GM19467 (cell line): ENCODE data around the gene PAXIP1.
"Not testable (repeated sequence)": the region's sequence is repeated elsewhere in the genome, so short reads cannot be mapped to it uniquely, and the experiment has no call there.

Source experiments
- ATAC-seq: cut with Tn5 transposase; IDR thresholded peaks from one replicate; pipeline ENCODE4 v1.9.1; 2021; ENCODE audit warnings: mild to moderate bottlenecking, moderate library complexity; ENCODE audit not compliant: unreplicated experiment

Gene PAXIP1

DNA sequence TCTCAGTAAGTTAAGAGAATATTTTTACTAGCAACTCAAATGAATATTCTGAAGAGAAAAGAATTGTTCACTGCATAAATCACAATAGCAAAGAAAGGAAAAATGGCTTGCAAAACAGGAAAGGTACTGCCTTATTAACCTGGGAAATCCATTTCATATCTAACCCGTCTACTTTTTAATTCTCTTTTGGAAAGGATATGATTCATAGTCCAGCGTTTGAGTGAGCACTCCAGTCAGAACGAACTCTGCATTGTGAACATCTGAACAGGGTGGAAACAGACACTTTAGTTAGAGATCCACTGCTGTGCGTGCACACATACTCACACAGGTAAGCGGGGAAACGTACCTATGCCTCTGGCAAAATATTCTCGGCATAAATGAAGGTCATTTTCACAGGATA lies 56.8 kb downstream of the PAXIP1 start:
- ATAC-seq: no peak

DNA sequence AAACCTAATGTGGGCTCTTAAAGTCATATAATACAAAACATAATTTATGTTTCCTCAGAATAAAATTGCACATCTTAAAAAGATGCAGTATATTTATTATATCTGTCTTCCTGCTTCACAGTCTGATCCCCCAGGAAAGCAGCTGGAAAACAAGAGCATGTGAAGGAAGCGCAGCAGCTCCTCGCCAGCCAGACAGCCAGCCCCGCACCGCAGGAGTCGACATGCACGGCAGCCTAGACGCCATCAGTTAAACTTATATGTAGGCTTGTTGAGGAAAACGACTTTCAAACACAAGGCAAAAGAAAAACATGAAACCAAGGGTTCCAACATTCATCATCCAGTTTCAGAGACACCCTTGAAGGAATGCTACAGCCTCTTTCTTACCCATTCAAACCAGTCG lies 59.0 kb downstream of the PAXIP1 start:
- no peak for ATAC-seq

DNA sequence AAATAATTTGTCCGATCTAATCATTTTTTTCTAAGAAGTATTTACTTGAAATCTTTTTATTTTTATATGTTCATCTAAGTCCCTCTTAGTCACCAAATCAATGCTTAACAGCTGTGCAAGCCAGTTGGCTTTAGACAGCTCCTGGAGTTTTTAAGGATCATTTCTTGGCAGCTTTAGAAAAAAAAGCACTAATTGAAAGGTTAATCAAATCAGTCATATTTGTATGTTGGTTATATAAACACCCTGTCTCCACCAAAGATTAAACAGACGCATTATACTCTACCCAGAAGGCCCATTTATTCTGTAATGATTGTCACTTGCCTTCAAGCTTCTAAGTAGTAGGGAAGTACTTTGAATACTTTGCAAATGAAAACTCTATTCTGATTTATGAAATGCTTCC lies 60.2 kb downstream of the PAXIP1 start:
- no peak for ATAC-seq

DNA sequence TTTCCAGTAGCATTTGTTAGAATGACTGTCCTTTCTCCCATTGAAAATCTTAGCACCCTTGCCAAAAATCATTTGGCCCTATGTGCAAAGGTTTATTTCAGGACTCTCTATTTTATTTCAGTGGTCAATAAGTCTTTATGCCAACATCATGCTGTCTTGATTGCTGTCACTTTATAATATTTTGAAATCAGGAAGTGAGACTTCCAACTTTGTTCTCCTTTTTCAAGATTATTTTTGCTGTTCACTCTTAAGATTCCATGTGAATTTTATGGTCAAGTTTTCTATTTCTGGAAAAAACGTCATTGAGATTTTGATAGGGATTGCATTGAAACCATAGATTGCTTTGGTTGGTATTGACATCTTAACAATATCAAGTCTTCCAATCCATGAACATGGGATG lies 65.1 kb downstream of the PAXIP1 start:
- ATAC-seq: no peak

DNA sequence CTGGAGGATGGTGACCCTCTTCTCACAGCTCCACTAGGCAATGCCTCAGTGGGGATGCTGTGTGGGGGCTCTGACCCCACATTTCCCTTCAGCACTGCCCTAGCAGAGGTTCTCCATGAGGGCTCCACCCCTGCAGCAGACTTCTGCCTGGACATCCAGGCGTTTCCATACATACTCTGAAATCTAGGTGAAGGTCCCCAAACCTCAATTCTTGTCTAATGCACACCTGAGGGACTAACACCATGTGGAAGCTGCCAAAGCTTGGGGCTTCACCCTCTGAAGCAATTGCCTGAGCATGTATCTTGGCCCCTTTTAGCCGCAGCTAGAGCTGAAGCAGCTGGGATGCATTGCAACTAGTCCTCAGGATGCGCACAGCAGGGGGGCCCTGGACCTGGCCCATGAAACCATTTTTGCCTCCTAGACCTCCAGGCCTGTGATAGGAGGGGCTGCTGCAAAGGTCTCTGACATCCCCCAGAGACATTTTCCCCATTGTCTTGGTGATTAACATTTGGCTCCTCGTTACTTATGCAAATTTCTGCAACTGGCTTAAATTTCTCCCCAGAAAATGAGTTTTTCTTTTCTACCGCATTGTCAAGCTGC lies 68.5 kb downstream of the PAXIP1 start:
- not testable (repeated sequence) for ATAC-seq

DNA sequence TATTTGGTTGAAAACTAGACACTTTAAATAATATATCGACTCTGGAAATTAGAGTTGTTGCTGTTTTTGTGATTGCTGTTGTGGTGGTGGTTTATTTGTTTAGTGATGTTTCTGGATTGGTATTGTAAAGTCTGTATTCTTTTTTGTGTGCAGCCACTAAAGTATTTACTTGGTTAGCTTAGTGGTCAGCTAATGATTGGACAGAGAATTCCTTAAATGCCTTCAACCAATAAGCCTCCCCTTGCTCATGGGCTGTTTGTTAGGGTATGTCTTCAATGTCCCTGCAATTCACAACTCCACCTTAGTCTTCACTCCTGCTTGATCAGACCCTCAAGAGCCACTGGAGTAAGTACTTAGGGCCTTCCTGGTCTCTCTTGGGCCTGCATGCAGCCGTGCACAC lies 71.0 kb downstream of the PAXIP1 start:
- no peak for ATAC-seq

DNA sequence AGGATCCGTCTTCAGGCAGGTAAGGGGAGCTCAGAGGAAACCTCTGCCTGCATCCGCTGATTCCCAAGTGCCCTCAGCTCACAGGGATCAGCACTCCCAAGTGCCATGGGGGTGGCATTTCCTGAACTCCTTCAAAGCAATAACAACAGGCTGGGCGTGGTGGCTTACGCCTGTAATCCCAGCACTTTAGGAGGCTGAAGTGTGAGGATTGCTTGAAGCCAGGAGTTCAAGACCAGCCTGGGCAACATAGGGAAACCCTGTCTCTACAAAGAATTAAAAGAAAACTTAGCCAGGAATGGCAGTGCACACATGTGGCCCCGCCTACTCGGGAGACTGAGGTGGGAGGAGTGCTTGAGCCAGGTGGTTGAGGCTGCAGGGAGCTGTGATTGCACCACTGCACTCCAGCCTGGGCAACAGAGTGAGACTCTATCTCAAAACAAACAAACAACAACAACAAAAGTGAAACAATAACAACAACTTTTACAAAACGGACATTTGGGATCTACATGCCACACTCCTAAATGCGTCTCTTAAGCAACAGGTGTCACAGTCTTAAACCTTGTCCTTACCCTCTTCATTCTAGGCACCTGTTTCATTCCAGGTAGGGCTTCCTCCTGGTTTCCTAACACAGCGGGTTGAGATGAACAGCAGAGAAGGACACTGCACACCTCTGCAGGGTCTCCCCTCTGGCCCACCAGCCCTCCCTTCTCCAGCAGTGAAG lies 73.8 kb downstream of the PAXIP1 start:
- ATAC-seq: no peak

DNA sequence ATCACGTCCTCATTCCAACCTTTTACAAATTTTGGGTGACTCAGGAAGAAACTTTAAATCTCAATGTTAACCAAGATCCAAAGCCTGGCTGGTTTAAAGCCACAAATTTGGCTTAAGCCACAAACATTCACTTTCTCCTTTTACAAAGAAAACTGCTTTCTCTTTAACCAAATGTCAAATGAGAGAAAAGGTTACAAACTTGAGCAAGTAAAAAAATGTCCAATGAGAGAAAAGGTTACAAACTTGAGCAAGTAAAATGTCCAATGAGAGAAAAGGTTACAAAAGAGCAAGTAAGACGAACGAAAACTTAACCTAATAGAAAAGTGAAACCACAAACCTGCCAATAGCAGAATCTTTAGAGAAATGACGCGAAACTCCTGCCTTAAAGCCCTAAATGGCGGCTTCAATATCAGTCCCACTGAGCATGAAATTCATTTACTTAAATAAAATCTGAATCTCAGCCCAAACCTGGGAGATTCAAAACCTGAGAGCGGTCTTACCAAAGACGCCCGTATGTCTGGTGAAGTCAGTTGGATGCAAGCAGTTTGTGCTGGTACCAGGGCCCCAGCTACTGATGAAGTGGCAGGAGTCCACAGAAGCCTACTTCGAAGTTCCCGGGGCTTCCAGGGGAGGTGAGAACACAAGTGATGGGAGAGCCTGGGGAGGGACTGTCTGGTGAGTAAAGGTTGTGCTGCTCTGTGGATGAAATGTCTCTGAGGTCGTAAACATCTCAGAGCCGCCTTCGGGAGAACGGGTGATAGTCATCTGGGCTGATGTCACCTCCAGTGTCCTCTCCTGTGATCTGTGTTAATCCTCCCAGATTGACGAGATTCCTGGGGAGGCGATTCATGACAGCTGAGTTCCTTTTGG lies 74.6 kb downstream of the PAXIP1 start:
- peak; percentile 82 for ATAC-seq

DNA sequence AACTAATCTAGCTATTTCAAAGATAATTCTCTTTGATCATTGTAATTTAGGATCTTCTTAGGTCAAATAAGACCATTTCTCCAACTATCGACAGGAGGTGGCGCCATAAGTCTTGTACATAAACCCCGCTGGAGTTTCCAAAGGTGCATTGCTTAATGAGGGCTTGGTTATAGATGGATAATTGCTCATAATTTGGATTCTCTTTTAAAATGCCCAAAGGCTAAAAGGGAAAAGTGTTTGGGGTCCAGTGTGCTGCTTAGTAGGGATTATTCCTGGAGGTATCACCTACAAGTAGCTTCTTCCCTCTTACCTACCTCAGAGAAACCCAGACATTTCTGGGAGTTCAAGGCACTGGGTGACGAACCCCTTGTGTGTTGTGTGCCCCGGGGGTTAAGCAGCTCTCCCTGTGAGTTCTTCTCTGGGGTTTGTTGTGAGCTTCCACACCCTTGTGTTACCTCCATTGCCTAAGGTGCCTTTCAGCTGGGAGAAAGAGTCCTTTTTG lies 75.2 kb downstream of the PAXIP1 start:
- peak; percentile 41 for ATAC-seq

DNA sequence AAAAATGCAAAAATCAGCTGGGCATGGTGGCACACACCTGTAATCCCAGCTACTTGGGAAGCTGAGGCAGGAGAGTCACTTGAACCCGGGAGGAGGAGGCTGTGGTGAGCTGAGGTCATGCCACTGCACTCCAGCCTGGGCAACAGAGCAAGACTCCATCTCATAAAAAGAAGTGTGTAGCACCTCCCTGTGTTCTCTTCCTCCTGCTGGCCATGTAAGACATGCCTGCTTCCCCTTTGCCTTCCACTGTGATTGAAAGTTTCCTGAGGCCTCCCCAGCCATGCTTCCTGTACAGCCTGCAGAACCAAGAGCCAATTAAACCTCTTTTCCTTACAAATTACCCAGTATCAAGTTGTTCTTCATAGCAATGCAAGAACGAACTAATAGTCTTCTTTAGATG lies 80.5 kb downstream of the PAXIP1 start:
- ATAC-seq: not testable (repeated sequence)

DNA sequence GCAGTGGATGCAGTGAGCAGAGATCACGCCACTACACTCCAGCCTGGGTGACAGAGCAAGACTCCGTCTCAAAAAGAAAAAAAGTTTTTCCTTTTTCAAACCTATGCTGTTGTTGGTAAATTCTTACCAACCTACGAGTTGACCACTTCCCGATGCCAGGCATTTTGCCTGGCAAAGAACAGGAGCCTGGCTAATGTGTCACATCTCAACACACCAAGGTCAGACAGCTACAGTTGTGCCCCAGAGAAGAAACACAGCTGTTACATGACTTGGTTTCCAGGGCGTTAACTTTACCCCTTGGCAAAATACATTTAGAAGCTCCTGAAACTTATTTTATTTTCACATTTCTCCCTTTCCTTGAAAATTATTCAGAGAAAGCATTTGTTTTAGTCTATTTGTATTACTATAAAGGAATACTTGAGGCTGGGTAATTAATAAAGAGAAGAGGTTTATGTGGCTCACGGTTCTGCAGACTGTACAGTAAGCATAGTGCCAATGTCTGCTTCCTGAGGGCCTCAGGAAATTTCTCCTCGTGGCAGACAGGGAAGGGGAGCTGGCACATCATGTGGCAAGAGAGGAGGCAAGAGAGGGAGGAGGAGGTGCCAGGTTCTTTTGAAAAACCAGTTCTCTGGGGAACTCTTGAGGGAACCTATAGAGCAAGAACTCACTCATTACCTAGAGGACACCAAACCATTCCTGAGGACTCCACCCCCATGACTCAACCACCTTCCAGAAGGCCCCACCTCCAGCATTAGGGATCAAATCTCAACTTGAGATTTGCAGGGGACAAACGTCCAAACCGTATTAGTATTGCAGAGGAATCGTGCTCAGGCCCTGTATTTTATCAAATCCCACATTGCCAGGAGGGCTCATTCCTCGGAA lies 83.3 kb downstream of the PAXIP1 start:
- ATAC-seq: no peak

DNA sequence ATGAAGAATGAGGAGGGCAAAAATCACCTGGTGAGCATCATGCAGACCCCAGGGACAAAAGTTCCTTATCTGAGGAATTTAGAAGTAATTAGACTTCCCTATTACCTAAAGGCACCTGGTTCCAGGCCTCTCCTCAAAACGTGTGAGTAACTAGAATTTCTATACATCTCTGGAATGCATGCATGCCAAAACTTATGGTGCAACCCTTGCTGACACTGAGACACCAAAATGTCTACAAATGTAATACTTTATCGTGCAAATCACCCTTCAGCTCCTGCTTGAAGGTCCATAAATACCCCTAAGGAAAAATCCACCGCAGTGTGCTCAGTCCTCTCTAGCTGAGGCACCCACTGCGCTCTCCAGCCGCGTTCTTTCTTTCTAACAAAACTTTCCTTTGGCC lies 84.2 kb downstream of the PAXIP1 start:
- no peak for ATAC-seq

DNA sequence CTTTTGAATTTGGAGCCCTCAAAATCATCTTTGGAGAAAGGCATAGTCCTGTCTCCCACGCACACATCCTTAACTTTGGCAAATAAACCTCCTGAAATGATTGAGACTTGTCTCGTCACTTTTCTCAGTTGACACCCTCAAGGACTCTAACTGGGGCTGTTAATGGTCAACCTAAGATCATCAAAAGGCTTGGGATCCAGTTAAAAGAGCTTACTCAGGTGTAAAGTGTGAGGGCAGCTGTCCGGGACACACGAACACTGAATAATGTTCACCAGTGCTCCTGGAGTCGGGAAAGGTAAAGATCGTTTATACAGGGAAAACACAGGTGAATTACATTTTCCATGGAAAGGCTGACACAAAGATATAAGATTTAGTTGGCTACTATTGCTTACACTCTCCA lies 84.7 kb downstream of the PAXIP1 start:
- ATAC-seq: no peak

DNA sequence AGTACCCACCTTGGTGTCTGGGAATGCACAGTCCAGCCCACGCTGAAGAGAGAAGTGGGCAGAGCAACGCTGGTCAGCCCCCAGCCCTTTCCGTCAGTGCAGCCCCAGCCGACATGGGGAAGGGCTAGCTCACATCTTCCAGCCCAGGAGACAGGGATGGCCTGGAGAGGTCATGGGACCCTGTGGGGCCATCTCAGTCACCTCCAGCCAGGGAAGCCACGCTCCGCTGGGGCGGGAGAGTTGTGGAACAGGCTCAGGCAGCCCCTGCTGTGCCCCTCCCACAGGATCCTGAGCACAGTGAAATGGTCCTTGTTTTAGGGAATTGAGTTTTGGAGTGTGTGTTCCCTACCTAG lies 85.1 kb downstream of the PAXIP1 start:
- no peak for ATAC-seq

DNA sequence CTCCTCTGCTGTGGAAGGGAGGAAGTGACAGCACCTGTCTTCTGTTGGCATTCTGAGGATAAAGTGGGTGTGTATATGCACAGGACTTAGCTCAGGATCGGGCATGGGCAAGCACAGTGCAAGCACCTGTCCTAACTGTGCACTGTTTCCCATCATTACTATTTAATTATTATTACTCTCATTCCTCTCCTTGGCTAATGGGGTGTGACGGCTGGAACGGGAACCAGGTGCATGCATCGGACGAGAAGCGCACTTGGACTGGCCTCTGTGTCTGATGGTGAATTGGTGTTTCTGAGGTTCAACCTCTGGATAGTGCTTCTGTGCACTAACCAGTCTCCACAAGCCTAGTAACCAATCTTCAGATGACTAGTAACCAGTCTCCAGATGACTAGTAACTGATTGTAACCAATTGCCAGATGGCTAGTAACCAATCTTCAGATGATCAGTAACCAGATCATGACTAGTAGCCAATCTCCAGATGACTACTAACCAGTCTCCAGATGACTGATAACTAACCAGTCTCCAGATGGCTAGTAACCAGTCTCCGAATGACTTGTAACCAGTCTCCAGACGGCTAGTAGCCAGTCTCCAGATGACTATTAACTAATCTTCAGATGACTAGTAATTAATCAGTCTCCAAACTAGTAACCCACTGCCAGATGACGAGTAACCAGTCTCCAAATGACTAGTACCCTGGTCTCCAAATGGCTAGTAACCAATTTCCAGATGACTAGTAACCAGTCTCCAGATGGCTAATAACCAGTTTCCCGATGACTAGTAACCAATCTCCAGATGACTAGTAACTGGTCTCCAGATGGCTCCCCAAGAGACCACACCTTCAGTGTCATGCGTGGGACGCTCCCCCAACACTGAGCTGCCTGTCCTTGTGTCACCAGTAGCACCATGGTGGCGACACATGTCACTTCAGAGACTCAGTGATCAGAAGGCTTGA lies 85.8 kb downstream of the PAXIP1 start:
- no peak for ATAC-seq

DNA sequence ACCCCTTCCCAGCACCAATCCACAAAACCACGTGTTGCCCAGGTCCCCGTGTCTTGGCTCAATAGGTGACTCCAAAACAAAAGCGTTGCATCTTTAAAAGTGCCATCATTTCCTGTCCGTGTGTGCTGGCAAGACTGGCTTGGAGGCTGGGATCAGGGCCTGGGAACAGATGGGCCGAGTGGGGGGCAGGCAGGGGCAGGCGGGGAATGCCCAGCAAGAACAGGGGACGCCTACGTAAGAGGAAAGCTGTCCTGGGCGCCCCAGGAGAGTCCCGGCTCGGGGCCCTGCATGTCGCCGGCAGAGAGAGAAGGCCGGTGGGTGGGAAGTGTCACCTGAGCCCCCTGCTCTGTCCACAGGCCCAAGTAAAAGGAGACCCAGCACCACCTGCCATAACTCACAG lies 86.5 kb downstream of the PAXIP1 start:
- no peak for ATAC-seq

DNA sequence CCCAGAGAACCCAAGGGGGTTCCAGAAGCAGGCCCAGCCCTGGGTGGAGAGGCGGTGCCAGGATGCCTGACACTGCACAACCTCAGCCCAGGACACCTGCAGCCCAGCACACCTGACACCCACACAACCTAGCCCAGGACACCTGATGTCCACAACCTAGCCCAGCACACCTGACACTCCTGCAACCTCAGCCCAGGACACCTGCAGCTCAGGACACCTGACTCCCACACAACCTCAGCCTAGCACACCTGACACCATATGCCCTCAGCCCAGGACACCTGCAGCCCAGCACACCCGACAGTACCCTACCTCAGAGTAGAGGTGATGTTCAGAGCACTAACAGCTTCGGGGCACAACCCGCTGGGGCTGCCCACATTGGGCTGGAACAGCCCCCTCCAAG lies 87.3 kb downstream of the PAXIP1 start:
- ATAC-seq: no peak

DNA sequence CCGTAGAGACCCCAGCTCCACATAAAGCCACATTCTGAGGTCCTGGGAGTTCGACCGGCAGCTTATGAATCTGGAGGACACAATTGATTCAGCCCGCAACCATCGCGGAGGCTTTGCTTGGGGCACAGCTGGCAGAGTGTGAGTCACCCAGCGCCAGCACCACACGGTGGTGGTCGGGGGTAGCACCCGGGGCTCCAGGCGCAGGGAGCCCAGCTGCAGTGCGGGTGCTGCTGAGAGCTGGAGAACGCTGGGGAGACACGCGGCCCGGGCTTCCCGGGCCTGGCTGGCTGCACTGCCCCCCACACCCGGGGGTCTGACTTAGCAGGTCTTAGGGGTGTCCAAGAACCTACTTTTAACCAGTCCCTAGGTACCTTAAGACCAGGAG lies 87.9 kb downstream of the PAXIP1 start:
- ATAC-seq: no peak

DNA sequence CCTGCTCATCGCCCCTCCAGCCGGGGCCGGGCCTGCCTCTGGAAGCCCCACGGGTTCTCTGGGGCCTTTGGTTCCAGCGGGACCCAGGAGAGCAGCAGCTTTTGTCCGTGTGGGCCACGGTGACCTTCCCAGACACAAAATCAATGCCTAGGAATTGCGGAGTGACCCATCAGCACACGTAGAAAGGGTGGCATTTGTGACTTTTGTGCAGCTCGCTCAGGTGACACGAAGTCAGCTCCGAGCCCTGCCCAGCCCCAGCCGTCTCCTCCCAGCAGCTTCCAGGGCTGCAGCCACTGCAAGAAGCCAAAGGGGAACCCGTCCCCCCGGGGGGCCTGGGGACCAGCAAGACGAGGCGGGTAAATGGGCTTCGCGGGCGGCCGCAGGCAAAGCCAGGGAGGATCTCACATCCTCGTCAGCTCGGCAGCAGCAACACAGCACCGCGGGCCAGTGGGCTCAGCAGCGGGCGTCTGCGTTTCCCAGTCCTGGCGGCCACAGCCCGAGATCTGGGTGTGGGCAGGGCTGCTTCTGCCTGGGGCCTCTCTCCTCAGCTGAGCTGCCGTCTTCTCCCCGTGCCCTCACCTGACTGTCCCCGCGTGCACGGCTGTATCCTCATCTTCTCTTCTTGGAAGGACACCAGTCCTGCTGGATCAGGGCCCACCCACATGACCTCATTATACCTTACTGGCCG lies 88.5 kb downstream of the PAXIP1 start:
- no peak for ATAC-seq
